Measurements from ENCODE around the gene SLCO2A1.

SLCO2A1 gene

DNA sequence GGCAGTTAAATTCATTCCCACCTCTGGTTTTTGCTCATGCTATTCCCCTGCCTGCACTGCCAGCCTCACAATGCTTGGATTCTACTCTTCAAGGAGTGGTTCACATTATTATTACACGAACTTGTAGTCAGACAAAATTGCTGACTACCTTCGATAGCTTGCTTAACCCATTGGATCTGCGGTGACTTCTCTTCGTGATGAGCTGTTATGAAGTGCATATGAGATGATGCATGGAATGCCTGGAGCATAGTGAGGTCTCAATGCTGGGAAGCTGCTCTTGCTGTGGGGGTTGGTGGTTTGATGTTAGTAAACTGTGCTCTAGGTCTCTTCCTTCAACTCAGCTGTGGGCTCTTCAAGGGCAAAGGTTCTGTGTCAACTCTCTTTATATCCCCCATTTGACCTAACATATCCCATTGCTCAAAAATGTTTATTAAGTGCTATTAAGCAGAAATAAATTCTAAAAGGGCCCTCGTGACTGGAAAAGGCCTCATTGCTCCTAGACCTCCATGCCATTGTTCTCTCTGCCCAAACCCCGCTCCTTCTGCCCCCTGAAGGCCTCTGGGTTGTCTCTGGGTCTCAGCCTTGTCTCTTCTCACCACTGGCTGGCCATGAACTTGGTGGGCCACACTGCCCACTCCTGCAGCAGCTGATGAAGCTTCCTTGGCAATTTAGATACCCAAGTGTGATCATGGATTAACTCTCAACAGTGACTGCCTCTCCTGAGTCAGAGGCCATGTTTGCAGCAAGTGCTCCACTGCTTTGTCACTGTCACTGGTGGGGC lies 4.5 kb upstream of the SLCO2A1 start:
- no peak for DNase-seq (ENCODE audit: low read depth in 2 of 2)

DNA sequence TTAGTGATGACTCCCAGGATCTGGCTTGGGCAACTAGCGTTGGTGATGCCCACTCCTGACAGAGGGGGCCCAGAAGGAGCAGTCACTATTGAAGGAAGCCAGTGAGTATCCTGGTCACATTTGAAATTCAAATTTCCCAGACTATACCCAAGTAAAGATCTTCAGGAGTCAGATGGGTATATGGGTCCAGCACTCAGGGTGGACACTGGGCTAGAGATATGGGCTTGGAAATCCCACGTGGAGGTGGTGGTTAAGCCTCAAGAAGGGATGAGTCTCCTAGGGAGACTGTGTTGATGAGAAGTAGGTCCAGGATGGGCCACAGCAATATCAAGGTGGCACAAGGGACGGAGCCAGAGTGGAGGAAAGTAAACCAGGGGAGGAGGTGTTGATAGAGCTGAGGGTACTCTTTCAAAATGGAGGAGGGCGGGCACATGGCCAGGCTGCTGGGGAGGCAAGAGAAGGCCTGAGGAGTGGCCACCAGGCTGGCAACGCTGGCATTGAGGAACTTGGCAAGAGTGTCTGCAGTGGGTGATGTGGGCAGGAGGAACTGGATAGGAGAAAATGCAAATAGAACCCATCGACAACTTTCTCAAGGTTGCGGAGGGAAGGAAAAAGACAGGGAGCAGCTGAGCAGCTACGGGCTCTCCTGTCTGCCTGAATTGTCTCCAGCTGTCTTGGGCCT lies 3.7 kb upstream of the SLCO2A1 start:
- DNase-seq (ENCODE audit: low read depth in 2 of 2) = no peak

DNA sequence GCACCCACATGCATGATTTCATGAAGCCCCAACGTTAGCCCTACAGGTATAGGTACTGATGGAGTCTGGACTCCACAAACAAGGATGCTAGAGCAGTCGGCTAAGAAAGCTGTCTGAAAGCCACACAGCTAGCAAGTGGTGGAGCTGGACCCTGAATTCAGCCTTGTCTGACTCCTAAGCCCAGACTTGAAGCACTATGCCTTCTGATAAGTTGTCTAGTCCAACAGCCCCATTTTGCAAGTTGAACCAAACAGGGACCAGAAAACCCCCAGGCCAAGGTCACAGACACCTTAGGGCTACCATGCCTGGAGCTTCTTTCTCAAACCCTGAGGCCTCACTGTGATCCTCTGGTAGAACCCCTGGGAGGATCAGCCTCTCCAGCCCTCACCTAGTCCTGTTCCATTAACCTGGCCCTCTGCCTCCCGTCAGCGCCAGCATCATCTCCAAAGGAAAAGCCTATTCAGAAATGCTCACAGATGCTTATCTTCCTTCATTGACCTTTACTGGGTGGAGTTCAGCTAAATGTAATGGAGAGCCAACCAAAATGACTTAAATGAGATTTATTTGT lies 1.7 kb upstream of the SLCO2A1 start:
- no peak for DNase-seq (ENCODE audit: low read depth in 2 of 2)

DNA sequence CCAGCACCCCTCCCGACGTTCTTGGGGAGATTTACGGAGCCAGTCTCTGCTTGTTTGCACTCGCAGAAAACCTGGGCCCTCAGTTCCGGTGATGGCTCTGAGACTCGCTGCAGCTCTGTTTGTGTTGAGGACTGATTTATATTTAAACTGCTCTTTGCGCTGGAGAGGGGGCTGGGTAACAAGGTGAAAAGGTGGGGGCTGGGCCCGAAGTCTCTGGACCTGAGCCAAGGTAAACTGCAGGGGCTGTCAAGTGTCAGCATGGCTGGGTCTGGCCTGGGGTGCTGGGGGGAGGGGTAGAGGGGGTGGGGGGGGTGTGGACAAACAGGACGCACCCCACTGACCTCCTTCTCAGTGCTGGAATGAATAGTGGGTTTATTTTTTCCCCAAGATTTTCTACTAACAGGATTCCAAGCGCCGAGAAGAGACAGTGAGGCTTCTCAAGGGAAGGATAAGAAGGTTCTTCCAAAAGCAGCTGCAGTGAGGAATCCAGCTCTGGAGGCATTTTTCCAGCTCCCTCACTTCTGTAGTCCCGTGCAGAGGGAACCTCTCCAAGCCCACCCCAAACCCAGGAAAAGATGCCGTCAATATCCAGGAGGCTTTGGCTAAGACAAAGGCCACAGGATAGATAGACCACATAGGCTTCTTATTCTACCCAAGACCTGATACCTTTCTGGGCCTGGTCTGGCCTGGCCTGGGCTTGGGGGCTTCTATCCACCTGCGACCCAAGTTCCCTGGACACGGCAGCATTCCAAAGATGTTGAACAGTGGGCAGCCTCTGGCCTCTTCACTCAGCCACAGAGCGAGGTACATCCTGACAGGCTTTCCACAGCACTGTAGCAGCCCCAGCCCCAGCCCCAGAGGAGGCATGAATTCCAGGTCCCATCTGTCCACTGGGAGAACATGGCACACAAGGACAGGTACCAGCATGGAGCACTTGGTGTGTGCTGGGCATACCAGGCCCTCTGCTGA lies 938 bp upstream of the SLCO2A1 start:
- DNase-seq (ENCODE audit: low read depth in 2 of 2) = no peak

- no peak for DNase-seq (ENCODE audit: low read depth in 2 of 2)
Measured at GRCh38 chr3:134029256-134029733, 430 bp downstream of the SLCO2A1 start.

- DNase-seq (ENCODE audit: low read depth in 2 of 2) = no peak
Measured at GRCh38 chr3:134028486-134029255, 1.1 kb downstream of the SLCO2A1 start.

GRCh38 chr3:134027631-134028030 lies 2.1 kb downstream of the SLCO2A1 start:
- DNase-seq (ENCODE audit: low read depth in 2 of 2) = no peak

GRCh38 chr3:134020135-134020680 lies 9.5 kb downstream of the SLCO2A1 start:
- DNase-seq (ENCODE audit: low read depth in 2 of 2) = no peak

DNA sequence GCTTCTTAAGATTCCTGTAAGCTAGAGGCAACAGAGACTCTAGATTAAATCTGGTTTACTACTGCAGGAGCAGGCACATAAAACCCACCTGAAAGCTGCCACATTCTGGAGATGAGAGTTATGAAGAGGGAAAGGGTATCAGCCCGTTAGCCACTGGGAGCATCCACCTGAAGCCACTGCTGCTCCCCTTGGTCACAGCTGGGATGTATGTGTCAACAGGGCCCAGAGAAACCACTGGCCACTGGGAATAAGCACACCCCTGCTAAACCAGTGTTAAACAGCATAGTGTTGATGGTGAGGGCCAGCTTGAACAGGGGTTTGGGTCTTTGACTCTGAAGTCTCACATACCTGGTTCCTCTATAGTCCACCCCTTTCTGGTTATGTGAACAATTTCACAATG lies 10.9 kb downstream of the SLCO2A1 start:
- no peak for DNase-seq (ENCODE audit: low read depth in 2 of 2)

DNA sequence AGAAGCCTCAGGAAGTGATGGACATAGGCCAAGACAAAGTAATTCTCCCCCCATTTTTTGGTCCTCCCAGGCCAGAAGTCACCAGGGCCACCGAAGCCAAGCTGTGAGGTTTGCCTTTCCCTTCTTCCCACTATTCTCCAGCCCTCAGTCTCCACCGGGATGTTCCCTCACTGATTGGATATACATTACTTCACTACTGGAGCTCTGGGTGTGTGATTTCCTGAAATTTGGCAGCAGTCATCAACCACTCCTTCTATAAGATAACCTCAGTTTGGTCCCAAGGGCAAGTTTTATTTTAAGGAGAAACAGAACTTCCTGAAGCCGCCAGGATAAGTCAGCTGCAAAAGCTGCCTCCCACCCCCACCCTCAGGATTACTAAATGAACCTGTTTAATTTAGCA lies 11.3 kb downstream of the SLCO2A1 start:
- no peak for DNase-seq (ENCODE audit: low read depth in 2 of 2)

GRCh38 chr3:134017490-134017889 lies 12.2 kb downstream of the SLCO2A1 start:
- no peak for DNase-seq (ENCODE audit: low read depth in 2 of 2)

GRCh38 chr3:134014270-134014669 lies 15.5 kb downstream of the SLCO2A1 start:
- no peak for DNase-seq (ENCODE audit: low read depth in 2 of 2)

GRCh38 chr3:134013280-134013679 lies 16.4 kb downstream of the SLCO2A1 start:
- DNase-seq (ENCODE audit: low read depth in 2 of 2) = no peak

DNA sequence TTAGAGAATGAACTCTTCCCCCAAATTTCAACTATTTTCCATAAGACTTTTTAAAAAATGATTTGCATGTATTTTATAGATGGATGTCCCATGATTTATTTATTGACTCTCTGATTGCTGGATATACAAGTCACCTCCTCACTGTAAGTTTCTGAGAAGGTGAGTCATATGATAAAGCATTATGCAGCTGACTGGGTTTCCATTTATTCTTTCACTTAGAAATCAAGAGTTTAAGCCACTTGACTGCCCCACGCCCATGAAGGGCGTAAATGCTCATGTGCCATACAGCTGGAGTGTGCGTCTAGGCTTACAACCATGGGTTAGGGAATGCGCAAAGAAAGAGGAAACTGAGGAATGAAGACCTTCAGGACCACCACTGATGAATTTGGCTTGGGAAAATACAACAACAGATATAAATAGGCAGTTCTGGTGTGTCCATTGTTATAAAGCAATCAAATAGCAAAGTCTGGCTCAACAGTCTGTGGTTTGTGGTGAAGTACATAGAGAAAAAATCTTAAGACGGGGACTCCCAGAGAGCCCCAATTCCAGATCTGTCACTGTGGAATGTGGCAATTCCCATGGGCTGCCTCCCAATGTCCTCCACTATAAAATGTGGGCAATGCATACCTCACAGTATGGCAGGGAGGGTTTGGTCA lies 20.3 kb downstream of the SLCO2A1 start:
- DNase-seq (ENCODE audit: low read depth in 2 of 2) = no peak

GRCh38 chr3:134008630-134009156 lies 21.0 kb downstream of the SLCO2A1 start:
- DNase-seq (ENCODE audit: low read depth in 2 of 2) = no peak

- DNase-seq (ENCODE audit: low read depth in 2 of 2) = no peak
Measured at GRCh38 chr3:134007819-134008218, 21.9 kb downstream of the SLCO2A1 start.

GRCh38 chr3:134004841-134005240 lies 24.9 kb downstream of the SLCO2A1 start:
- no peak for DNase-seq (ENCODE audit: low read depth in 2 of 2)

DNA sequence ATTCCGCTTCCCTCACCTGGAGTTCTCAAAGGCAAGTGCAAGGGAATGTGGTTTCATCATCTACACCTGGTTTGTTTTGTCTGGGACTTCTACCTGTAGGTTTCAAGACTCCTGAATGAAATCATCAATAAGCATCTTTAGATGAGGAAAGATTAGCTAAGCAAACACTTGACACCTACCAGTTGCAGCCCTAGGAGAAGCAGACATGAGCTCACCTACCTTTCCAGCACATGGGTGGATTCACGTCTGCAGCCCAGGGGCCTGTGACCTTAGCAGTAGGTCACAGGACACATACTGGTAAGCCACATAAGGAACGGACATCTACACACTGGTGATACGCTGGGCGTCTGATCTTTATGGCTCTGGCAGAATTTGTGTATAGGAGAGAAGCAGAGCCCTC lies 26.7 kb downstream of the SLCO2A1 start:
- DNase-seq (ENCODE audit: low read depth in 2 of 2) = no peak

- DNase-seq (ENCODE audit: low read depth in 2 of 2) = no peak
Measured at GRCh38 chr3:134002306-134002705, 27.4 kb downstream of the SLCO2A1 start.

GRCh38 chr3:134001251-134001650 lies 28.5 kb downstream of the SLCO2A1 start:
- no peak for DNase-seq (ENCODE audit: low read depth in 2 of 2)

Data from stimulated activated CD8-positive, alpha-beta memory T cell treated with anti-CD3 and anti-CD28 coated beads, Interleukin-7, amount 100 ng/mL, for 1 hour (primary cell).